Measurements from ENCODE around the gene LRP1.

The LRP1 gene

DNA sequence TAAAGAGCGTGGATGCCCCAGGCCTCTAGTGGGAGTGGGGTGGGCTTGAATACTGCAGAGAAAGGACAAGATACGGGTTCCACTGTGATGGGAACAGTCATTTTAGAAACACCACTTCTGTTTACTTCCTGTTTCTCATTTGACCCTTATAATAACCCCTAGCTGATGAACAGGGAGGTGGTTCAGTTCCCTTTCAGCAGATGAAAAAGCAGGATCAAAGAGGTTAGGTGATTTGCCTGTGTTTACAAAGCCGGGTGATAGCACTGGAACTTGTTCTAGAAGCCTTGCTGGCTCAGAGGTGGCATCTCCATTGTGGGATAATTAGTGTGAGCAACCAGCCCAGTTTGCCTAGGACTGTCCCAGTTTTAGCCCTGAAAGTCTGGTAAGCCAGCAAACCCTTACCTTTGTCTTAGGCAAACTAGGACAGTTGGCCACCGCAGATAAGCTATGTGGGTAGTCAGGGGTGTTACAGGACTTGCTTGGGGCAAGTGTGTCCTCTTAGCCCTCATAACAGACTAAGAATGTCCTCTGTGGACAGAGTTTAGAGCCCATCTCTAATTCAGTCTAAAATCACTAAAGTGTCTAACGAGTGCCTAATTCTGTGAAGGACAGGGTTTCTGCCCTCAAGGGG is 26.6 kb downstream of the LRP1 start:
- no peak for DNase-seq (ENCODE audit: low read depth in 2 of 2)

DNA sequence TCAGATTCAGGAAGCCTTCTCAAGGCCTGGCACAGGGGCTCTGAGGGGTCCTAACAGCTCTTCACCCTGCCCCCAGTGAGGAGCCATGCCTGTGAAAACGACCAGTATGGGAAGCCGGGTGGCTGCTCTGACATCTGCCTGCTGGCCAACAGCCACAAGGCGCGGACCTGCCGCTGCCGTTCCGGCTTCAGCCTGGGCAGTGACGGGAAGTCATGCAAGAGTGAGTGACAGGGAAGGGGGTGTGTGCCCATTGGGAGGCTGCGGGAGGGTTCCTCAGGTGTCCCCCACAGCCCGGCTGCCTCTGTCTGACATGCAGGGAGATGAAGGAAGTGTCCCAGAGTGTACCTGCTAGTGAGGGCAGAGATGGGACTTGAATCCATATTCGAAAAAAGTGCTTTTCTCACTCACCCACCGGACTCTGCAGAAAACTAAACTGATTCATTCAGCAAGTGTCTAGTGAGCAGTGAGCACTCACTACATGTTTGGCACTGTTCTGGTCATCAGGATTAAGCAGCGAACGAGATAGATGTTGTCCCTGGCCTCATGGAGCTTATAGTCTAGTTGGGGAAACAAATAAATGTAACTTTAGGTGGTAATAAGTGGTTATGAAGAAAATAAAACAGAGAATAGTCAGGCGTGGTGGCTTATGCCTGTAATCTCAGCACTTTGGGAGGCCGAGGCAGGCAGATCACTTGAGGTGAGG is 28.6 kb downstream of the LRP1 start:
- no peak for DNase-seq (ENCODE audit: low read depth in 2 of 2)

DNA sequence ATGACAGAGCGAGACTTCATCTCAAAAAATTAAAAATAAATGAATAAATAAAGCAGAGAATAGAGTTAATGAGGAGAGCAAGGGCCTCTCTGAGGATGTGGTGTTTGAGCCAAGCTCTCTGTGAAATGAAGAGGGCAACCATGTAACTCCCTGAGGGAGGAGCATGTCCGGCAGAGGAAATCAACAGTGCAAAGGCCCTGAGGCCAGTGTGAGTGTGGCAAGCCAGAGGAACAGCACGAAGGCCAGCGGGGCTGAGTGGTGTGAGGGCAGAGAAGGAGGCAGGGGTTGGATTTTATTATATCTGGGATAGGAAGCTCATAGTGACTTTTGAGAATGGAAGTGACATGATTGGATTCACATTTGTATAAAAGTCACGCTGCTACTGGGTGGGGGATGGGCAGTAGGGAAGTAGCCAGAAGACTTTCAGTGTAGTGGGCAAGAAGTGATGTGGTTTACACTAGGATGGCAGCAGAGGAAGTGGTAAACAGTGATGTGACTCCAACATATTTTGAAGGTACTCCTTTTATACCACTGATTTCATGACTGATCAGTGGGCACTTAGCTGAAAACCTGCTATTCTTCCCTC is 29.4 kb downstream of the LRP1 start:
- DNase-seq (ENCODE audit: low read depth in 2 of 2), result no peak

DNA sequence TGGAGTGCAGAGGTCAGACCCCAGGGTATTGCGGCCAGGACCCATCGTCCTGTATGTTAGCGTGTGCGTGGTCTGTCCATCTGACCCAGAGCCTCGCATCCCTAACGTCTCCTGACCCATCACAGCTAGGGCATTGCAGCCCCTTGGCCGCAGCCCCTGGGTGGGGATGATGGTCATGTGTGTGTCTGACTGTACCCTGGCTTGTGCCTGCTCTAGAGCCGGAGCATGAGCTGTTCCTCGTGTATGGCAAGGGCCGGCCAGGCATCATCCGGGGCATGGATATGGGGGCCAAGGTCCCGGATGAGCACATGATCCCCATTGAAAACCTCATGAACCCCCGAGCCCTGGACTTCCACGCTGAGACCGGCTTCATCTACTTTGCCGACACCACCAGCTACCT is 29.9 kb downstream of the LRP1 start:
- DNase-seq (ENCODE audit: low read depth in 2 of 2), result no peak

DNA sequence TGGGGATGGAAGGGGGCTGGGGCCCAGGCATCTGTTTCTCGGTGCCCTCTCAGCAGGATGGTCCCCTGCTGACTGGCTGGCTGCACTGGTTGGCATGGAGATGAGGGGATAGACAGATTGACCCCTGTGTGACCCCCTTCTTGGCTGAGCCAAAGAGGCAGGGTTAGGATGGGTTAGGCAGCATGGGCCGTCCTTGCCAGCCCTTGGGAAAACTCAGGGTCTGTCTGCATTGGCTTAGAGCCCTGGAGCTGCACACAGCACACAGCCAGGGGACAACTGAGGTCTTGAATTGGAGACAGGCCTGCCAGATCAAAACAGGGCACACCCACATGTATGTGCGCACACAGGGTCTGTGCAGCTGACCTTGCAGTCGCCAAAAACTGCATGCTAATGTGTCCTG is 30.4 kb downstream of the LRP1 start:
- no peak for DNase-seq (ENCODE audit: low read depth in 2 of 2)

DNA sequence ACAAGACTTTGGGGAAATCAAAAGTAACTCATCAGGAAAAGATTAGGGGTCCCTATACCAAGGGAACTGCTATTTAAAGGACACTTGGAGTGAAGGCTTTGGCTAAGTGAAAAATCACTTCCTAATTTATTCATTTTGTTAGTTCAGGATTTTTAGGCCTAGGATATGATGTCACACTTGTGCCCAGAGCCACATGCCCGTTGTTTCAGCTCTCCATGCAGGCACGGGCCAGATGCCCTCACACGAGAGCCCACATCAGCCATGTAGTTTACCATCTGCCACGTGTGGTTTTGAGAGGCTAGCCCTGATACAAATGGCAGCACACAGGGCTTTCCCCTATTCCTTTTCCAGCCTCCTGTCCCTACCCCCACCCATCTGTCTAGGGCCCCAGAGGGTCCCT is 31.0 kb downstream of the LRP1 start:
- DNase-seq (ENCODE audit: low read depth in 2 of 2), result no peak

DNA sequence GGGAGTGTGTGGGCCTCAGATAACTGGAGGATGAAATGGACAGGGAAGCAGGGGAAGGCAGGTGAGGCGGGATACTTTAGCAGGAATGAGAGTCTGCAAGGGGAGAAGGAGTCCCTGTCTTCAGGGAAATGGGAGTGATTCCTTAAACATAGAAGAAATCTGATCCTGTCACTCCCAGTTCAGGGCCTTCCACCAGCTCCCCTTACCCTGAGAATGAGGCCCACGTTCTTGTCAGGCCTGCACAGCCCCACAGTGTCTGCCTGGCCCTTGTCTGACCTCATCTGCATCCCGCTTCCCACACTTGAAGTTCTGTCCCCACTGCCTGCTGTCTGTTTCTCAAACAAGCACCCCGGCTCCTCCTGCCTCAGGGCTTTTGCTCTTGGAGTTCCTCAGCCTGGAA is 31.8 kb downstream of the LRP1 start:
- no peak for DNase-seq (ENCODE audit: low read depth in 2 of 2)

DNA sequence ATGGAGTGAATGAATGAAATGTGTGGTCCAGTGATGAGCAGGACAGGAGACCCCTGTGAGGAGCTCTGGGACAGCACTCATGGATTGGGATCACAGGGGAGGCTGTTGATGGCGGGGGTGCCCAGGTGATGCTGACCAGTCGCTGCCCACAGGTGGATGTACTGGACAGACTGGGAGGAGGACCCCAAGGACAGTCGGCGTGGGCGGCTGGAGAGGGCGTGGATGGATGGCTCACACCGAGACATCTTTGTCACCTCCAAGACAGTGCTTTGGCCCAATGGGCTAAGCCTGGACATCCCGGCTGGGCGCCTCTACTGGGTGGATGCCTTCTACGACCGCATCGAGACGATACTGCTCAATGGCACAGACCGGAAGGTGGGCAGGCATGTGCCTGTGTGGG is 32.5 kb downstream of the LRP1 start:
- DNase-seq (ENCODE audit: low read depth in 2 of 2), result no peak

DNA sequence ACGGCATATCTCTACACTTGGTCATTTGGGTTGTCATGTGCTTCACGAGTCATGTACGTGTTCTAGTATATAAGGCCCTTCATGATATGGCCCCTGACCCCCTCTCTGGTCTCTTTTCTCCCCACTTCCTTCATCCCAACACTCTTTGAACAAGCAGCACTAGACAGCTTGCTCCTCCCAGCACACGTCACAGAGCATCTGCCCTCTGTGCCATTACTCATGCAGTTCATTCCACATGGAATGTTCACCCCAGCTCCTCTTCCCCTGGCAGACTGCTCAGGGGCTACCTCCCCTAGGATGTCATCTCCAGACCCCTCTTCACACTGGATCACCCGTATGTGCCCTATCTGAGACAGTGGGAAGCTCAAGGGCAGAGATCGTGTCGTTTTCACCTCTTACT is 33.2 kb downstream of the LRP1 start:
- DNase-seq (ENCODE audit: low read depth in 2 of 2), result no peak

DNA sequence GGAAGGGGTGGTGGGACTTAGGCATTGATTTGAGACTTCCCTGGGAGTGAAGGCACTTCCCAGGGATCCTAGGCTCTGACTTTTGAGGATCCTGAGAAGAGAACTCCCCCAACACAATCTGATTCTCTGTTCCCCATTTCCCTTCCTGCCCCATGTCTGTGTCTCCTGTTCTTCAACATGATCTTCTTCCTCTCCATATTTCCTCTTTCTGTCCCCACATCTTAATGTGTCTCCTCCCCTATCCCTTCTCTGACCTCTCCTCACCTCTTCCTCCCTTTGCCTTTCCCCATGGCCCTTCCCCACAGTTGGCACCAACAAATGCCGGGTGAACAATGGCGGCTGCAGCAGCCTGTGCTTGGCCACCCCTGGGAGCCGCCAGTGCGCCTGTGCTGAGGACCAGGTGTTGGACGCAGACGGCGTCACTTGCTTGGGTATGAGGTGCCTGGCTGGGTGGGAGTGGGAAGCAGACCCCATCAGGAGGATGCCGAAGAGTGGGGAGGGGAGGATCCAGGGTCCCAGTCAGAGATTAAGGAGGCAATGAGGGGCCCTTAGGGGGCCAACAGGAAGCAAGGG is 34.4 kb downstream of the LRP1 start:
- no peak for DNase-seq (ENCODE audit: low read depth in 2 of 2)

DNA sequence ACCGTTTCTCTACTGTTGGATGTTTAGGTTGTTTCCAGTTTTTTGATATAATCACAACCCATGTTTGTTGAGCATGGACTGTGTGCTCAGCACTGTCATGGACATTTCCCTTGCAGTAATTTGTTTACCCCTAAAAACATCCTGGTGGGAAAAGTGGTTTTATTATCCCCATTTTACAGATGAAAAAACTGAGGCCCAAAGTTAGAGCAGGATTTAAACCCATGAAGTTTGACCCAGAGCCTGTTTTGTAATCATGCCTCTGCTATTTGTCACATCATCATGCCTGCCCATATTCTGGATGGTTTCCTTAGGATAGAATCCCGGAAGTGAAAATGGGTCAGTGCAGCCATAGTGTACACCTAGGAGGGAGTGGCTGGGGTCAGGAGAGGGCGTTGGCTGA is 36.2 kb downstream of the LRP1 start:
- no peak for DNase-seq (ENCODE audit: low read depth in 2 of 2)

DNA sequence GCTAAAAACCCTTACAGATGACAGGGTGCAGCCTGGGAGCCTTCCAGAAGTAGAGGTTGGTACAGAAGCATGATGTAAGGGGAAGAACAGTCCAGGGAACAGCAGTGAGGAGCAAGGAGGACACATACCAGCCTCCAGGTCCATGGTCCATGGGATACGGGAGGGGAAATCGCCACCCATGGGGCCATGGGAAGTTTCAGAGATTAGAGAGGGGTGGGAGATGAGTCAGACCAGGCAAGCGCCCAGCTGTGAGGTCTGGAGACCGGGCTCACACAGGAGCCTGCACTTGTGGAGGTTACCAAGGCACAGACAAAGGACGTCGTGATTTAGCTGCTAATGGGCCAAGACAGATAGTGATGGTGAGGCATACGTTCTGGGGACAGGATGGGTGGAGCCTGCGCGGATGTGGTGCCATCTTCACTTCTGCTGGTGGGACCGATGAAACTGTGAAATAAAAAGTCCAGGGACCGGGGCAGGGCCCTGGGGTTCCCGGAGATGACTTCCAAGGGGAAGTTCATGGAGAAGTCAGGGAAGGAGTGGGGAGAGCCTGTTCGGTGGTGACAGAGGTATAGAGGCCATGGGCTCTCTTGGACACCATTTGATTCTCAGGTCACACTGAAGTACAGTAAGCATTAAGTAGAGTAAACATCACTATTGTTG is 36.8 kb downstream of the LRP1 start:
- no peak for DNase-seq (ENCODE audit: low read depth in 2 of 2)

DNA sequence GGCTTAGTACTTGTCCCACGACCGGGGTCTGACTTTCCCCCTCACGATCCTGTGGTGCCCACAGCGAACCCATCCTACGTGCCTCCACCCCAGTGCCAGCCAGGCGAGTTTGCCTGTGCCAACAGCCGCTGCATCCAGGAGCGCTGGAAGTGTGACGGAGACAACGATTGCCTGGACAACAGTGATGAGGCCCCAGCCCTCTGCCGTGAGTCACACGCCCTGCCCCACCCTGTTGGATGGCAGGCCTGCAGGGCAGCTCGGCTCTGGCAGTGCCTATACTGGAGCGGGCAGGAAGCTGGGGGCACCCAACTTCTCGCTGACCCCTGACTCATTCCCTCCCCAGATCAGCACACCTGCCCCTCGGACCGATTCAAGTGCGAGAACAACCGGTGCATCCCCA is 37.5 kb downstream of the LRP1 start:
- no peak for DNase-seq (ENCODE audit: low read depth in 2 of 2)

DNA sequence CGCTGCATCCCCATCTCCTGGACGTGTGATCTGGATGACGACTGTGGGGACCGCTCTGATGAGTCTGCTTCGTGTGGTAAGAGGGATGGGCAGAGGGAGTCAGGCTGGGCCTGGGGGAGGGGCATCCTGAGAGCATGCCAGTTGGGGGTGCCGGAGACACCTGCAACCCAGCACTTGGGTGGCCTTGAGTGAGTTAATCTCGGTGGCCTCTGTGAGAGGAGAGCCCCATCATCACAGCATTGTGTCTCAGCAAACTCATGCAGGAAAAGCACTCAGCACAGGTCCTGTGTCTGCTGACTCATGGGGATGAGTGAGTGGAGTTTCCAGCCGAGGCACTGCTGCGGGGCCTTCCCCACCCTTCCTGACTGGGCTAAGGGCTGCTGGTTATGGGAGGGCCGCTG is 38.7 kb downstream of the LRP1 start:
- no peak for DNase-seq (ENCODE audit: low read depth in 2 of 2)

DNA sequence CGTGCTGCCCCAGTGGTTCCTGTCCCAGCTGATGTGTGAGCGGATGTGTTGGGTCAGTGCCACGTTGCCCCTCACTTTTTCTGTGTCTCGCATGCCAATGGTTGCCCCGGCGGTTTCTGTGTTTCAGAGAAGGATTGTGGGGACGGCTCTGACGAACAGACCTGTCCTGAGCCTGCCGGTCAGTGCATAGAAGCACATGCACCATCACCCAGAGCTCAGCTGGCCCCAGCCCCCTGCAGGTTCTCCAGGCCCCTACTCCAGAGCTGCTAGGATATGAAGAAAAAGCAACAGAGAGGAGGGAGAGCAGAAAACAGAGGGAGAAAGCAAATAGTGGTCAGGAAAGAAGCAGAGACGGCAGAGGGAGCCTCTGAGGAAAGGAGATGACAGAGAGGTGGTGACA is 39.8 kb downstream of the LRP1 start:
- no peak for DNase-seq (ENCODE audit: low read depth in 2 of 2)

DNA sequence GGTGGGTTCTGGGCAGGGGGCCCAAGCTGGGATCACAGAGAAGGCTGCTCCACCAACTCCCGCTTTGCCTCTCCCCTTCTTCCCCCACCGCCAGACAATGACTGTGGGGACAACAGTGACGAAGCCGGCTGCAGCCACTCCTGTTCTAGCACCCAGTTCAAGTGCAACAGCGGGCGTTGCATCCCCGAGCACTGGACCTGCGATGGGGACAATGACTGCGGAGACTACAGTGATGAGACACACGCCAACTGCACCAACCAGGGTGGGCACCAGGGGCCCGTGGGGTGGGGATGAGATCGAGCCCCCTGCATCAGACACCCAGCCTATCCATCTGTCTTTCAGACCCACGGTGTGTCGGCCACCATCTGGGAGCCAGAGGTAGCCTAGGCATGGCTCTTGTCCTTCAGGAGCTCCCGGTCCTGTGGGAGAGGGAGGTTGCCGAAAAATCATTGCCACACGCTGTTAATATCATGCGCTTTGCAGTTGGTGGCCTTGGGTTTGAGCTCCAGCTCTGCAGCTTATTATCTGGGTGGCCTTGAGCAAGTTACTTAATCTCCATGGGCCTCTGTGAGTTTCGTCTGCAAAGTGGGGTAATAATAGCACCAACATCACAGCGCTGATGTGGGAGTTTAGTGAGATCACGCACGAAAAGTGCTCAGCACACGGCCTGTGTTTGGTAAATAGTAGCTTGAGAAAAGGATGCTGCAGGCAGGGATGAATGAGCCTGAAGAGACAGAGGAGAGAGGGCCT is 40.9 kb downstream of the LRP1 start:
- no peak for DNase-seq (ENCODE audit: low read depth in 2 of 2)

DNA sequence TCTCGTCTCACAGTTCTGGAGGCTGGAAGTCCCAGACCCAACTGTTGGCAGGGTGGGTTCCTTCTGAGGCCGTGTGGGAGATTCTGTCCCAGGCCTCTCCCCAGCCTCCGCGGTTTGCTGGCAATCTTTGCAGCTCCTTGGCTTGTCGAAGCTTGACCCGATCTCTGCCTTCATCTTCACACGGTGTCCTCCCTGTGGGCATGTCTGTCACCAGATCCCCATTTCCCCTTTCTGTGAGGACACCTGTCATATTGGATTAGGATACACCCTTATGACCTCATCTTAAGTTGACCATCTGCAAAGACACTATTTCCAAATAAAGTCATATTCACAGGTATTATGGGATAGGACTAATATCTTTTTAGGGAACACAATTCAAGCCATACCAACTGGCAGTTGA is 41.7 kb downstream of the LRP1 start:
- no peak for DNase-seq (ENCODE audit: low read depth in 2 of 2)

DNA sequence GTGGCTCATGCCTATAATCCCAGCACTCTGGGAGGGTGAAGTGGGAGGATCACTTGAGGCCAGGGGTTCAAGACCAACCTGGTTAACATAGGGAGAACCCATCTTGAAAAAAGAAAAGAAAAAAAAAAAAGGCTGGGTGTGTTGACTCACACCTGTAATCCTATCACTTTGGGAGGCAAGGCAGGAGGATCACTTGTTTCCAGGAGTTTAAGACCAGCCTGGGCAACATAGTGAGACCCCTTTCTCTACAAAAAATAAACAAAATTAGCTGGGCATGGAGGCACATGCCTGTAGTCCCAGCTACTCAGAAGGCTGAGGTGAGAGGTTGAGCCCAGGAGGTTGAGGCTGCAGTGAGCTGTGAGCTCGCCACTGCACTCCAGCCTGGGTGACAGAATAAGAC is 42.1 kb downstream of the LRP1 start:
- no peak for DNase-seq (ENCODE audit: low read depth in 2 of 2)

DNA sequence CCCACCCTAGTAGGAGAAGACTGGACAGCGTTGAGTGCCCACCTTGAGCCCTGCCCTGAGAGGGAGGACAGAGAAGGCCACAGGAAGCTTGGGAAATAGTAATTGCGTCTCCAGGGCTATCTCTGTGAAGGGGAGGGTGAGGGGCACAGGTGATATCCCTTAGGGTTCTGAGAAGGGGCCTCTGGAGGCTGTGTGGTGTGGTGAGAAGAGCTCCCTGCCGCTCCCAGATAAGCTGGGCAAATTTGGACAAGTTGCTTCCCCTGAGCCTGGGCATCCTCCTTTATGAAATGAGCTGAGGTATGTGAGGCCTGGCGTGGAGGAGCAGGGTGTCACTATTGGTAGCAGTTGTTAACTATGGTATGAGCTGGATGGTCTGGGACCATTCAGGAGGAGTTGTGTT is 42.6 kb downstream of the LRP1 start:
- no peak for DNase-seq (ENCODE audit: low read depth in 2 of 2)

DNA sequence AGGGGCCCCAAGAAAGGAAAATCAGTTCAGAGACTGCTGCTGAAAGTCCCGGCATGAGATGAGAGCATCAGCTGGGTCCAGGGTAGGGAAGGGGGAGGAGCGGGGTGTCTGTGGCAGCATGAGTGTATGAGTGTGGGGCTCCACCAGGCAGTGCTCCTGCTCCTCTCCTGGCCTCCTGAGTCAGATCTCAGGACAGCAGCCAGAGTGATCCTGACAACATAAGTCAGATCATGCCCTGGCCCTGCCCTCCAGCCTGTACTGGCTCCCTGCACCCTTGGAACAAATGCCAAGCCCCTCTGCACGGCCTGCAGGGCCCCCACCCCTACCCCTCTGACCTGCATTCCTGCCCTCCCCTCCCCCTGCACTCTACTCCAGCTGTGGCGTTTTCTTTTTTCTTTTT is 43.4 kb downstream of the LRP1 start:
- DNase-seq (ENCODE audit: low read depth in 2 of 2), result no peak

DNA sequence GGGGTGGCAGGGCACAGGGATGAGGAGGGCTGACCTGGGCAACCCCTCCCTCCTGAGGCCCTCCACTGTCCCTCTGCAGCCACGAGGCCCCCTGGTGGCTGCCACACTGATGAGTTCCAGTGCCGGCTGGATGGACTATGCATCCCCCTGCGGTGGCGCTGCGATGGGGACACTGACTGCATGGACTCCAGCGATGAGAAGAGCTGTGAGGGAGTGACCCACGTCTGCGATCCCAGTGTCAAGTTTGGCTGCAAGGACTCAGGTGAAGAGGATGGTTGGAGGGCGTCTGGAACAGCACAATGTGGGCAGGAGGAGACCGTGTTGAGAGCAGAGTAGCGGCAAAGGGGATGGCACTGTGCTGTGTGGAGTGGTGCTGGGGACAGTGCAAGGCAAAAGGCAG is 44.8 kb downstream of the LRP1 start:
- no peak for DNase-seq (ENCODE audit: low read depth in 2 of 2)

DNA sequence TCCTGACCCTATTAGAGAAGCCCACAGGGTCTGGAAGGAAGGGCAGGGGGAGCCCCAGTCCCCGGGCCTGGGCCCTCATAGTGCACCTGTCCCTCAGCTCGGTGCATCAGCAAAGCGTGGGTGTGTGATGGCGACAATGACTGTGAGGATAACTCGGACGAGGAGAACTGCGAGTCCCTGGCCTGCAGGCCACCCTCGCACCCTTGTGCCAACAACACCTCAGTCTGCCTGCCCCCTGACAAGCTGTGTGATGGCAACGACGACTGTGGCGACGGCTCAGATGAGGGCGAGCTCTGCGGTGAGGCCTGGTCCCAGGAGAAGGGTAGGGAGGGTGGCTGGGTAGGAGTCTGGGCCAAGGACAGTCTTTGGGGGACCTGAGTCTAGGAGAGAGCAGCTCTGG is 45.4 kb downstream of the LRP1 start:
- DNase-seq (ENCODE audit: low read depth in 2 of 2), result no peak

All from stimulated activated CD8-positive, alpha-beta memory T cell treated with anti-CD3 and anti-CD28 coated beads, Interleukin-7, amount 100 ng/mL, for 1 hour (primary cell).